Hepatic stellate cell (primary cell): ENCODE measurements around the gene MICALL2.
A peak's percentile ranks its signal among the peaks of the same experiment; 100 is the strongest.

Source experiments
- DNase-seq: peaks from one replicate; pipeline ENCODE4 v3.0.0; 2011; ENCODE audit warnings: low spot score

The MICALL2 gene

DNA sequence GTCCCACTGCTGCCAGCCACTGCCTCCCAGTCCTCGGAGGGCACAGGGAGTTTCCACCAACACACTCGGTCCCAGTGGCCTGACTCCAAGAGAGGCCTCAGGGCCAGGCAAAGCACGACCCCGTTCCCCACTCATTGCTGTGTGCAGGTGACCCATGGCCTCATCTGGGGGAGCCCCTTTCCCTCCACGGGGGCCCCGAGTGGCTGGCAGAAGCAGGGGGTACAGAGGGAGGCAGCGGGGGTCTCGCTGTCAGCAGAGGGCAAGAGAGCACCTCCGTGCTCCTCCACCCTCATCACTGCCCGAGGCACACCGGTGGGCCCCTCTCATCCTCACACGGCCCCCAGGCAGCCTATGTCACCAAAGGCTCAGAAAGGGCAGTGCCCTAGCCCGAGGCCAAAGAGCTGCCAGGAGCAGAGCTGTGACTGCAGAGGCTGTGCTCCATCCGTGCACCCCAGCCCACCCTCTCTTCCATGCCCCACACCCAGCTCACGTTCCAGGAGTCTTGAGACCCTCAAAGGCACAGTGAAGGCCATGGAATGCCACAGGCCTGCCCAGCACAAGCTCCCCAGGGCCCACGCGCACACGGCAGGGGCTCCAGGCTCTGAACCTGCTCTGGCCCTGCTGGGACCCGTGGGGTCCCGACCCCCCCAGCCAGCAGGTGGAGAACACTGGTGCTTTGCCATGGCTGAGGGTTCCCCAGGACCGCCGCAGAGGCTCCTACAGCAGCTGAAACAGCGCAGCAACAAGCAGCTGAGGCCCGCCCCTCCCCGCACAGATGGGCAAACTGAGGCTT lies 25.9 kb downstream of the MICALL2 start:
- DNase-seq = no peak

DNA sequence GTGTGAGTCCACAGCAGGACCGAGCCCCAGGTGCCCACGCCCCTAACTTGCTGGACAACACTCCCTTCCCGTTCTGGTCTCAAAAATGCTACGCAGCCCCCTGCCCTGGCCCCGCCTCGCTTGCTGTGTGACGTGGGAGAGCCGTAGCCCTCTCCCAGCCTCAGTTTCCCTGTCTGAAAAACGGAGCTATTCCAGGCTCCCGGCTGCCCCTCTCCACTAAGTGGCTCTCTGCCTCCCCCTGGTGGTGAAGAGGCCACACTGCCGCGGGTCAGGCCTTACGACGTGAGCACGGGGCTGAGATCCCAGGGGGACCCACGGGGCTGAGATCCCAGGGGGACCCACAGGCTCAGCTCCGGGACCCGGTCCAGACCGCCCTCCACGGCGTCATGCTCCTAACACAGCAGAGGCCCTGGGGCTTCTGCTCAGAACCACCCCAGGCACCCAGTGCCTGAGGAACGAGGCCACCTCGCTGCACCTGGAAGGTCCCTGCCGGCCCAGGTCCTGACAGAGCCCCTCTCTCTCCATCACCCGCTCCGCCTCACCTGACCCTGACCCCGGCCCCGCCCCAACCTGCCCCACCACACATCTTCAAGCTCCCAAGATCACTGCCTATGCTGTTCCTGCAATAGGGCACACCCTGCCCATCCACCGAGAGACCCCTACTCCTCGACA lies 26.7 kb downstream of the MICALL2 start:
- DNase-seq = peak; percentile 80

DNA sequence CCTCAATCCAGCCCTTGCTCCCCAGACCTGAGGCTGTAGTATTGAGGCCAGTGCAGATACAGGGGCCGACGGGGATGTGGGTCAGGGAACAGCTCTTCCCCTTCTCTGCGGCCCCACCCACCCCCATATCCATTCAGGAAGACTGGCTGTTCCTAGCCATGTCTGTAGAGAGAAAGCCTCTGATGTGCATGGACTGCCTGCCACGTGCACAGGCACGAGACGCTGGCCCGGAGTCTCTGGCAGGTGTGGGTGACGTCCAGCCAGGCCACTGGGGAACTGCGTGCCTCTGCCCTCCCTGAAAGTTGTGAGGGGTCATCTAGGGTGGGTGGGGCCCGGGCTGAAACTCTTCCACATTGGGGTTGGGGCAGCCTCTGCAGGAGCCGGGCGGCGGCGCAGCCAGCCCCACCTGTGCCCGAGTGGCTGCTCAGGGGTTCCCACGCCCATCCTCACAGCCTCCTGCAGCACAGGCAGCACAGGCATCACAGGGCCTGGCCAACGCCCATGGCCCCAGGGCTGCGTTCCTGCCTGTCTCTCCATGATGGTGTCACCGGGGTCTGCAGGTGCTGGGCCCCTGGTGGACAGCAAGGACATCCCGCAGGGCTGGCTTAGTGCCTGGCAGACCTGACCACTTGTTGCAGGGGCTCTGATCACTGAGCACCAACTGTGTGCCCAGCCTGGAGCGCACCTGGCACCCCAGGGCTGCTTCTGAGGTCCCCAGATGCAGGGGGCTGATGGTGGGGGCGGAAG lies 27.5 kb downstream of the MICALL2 start:
- no peak for DNase-seq

- no peak for DNase-seq
Observed at GRCh38 chr7:1431226-1431625, 28.0 kb downstream of the MICALL2 start.

GRCh38 chr7:1430056-1430845 lies 29.0 kb downstream of the MICALL2 start:
- no peak for DNase-seq

GRCh38 chr7:1428941-1429501 lies 30.2 kb downstream of the MICALL2 start:
- no peak for DNase-seq

- no peak for DNase-seq
Observed at GRCh38 chr7:1427064-1427657, 32.1 kb downstream of the MICALL2 start.

- no peak for DNase-seq
Observed at GRCh38 chr7:1426474-1426873, 32.8 kb downstream of the MICALL2 start.

GRCh38 chr7:1425292-1426136 lies 33.8 kb downstream of the MICALL2 start:
- peak; percentile 73 for DNase-seq

- DNase-seq = no peak
Observed at GRCh38 chr7:1424041-1424440, 35.2 kb downstream of the MICALL2 start.

- no peak for DNase-seq
Observed at GRCh38 chr7:1423264-1423811, 35.9 kb downstream of the MICALL2 start.

DNA sequence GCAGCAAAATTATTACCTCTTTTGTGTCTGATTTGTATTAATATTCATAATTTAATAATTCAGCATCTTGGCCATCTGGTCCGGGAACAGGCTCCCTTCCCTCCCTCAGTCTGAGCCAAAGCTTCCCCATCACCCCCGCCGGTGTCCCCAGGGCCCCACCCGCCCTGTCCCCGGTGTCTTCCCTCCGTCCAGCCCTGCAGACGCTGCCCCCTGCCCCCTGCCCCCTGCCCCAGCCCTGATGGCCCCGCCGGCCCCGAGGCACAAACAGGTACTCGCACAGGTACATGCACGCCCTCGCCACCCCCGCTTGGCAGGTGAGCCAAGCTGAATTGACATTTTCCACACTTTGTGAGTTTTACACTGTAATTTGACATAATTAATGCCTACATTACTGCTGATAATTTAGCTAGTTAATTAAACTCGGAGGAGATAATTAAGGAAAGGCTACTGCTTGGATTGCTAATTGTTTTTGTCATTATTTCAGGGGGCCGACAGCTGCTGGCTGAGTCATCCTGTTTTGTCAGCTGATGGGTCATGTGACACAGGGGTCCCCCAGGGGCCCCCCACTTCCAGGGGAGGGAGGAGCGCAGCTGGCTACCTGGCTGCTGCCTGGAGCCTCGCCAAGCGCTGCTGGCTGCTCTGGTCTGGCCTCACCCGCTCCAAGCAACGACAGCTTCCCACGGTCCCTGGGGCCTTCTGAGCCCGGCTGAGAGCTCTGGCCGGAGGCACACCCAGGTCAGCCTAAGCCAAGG lies 36.6 kb downstream of the MICALL2 start:
- DNase-seq = no peak

GRCh38 chr7:1421946-1422345 lies 37.3 kb downstream of the MICALL2 start:
- DNase-seq = no peak

GRCh38 chr7:1421020-1421790 lies 38.1 kb downstream of the MICALL2 start:
- no peak for DNase-seq

GRCh38 chr7:1419688-1420087 lies 39.6 kb downstream of the MICALL2 start:
- no peak for DNase-seq

- DNase-seq = no peak
Observed at GRCh38 chr7:1419310-1419634, 40.0 kb downstream of the MICALL2 start.

GRCh38 chr7:1418505-1419309 lies 40.6 kb downstream of the MICALL2 start:
- no peak for DNase-seq
